HG02759 (cell line): Measurements from ENCODE around the gene COQ9.
A peak's percentile ranks its signal among the peaks of the same experiment; 100 is the strongest.
"Not testable (repeated sequence)": the region's sequence is repeated elsewhere in the genome, so short reads cannot be mapped to it uniquely, and the experiment has no call there.

Experiments
- ATAC-seq: cut with Tn5 transposase; IDR thresholded peaks from one replicate; pipeline ENCODE4 v1.9.1; 2021; ENCODE audit warnings: mild to moderate bottlenecking, moderate library complexity; ENCODE audit not compliant: unreplicated experiment

COQ9 gene, protein sequence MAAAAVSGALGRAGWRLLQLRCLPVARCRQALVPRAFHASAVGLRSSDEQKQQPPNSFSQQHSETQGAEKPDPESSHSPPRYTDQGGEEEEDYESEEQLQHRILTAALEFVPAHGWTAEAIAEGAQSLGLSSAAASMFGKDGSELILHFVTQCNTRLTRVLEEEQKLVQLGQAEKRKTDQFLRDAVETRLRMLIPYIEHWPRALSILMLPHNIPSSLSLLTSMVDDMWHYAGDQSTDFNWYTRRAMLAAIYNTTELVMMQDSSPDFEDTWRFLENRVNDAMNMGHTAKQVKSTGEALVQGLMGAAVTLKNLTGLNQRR

DNA sequence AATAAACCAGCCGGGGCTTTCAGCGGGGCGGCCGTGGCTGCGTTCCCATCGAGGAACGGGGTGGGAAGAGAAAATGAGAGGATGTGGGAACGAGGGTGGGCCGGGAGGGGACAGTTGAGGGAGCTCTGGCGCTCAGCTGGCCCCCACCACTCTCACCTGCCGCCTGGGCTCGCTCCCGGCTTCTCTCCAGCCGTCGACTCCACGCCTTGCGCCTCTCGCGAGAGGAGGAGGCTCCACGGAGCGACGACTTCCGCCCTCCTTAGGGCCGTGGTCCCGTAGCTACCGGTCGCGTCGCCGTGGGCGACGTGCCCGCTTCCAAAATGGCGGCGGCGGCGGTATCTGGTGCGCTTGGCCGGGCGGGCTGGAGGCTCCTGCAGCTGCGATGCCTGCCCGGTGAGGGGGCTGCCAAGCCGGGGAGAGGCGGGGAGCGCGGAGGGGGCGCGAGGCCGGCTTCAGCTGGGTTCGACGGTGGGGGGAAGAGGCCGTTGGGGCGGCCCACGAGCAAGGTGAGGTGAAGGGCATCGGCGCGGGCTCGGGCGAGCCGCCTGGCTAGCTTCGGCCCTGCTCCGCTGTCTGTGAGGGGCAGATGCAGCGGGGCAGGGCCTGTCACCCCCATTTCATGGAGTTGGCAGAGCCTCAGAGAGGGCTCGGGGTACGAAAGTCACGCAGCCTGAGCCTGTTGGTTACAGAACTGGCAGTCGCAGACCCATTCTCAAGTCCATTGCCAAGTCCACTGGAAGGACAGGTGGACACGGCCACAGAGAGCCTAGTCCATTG, at the start of gene COQ9, which contains the start of gene CIAPIN1:
COQ9 (plus strand) TSS at position 294 of the 777 bp plus-strand sequence; CDS start at position 321, 27 bp downstream.
CIAPIN1 (minus strand) TSS at position 200 of the 777 bp plus-strand sequence. CDS start 6,457 bp downstream, outside the sequence.
- ATAC-seq = peak; percentile 99

DNA sequence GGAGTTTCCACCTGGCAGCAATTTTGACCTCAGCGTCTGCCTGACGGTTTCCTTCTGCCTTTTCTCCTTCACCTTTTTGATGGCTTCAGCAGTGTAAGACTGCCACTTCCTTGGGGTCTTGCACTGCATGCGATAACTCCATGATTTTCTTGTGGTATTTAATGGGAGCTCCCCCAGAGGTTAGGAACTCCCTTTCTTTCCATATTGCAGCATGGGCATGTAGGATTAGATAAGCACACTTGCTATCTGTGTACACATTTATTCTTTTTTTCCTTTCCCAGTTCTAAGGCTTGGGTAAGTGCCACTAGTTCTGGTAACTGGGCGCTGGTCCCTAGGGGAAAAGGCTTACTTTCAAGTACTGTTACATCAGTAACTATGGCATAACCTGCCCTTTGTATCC, 49.8 kb upstream of the COQ9 start:
- not testable (repeated sequence) for ATAC-seq

DNA sequence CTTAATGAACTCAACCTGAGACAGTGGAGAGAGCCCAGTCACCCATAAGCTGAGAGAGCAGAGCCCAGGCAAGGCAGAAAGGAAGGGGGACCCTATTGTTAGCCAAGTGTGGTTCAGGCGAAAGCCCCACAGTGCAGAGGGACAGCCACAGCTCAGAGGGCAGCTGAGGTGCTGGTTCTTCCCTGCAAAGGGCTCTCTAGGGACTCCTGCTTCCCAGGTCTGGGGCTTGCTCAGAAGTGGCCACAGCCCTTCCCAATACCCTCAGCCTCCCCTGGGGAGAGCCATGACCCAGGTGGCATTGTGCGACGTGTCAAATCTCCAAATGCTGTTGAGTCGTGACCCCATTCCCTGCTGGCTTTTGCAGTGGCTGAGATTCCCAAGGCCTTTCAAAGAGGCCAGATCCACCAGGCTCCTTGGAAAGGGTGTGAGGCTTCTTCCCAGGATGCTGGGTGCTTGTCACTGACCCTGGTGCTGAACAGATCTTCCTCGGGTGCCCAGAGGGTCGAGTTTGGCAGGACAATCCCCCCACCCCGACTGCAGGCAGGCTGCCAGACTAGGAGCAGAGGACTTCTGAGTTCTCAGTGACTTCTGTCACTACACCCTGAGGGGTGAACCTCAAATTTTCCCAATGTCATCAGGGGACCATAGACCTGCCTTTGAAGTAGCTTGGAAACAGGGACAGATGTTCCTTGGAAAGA, 45.2 kb upstream of the COQ9 start:
- no peak for ATAC-seq

DNA sequence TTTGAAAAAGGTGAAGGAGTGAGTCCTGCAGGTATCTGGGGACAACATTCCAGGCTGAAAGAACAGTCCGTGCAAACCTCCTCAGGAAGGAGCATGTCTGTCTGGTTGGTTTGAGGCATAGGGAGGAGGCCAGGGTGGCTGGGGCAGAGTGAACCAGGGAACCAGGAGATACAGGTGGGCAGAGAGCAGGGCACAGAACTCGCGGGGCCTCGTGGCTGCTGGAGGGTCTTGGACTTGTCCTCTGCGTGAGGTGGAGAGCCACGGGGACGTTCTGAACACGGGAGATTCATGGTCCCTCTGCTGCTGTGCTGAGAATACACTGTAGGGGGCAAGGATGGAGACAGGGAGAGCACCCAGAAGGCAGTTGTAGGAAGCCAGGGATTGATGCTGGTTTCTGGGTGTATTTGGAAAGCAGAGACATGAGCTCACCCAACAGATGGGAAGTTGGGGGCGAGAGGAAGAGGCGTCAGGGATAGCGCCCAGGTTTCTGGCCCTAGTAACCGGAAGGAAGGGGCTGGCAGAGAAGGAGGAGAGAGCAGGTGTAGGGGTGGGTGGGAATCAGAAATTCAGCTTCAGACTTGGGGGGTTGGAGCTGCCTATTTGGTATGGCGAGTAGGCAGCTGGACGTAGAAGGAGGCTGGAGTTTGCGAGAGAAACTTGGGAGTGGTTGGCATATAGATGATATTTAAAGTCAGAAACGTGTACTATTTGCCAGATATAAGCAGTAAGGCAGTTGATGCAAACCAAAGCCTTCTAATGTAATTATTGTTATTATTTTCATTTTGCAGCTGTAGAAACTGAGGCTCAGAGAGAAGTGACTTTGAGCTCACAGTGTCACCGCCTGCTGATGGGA, 43.1 kb upstream of the COQ9 start, which contains the start of gene CCL17:
CCL17 (plus strand) TSS at position 803 of the 853 bp plus-strand sequence. CDS start 9,166 bp downstream, outside the sequence.
- ATAC-seq = no peak

DNA sequence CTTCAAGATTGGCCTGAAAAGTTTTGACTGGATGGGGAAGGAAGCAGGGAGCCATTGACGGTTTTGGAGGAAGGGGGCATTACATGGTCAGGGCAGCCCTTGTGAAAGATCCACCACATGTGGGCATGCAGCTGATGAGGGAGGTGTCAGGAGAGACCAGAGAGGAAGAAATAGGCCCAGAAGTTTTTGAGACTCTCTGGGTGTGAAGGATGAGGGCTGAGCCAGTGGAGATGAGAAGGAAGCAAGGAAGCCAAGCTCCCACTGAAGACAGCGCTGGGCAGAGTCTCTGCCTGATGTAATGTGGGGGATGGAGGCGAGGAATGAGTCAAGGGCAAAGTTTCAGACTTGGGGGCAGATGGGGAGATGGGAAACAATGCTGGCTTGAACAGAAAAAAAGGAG, 42.2 kb upstream of the COQ9 start:
- no peak for ATAC-seq

DNA sequence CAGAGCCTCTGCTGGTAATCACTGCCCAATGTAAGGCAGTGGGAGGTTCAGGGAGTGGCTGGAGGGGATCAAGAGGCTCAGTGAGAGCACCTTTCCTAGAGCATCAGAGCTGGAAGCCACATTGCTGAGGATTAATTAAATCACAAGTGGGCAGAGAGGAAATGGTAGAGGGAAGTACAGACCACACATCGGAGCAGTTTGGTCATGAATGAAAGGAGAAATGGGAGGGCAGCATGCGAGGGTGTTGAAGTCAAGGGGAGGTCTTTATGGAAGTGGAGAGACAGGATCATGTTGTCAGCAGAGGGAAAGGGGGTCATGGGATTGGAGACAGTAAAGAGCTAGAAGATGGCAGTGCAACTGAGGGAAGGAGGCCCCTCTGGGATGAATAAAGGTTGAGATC, 40.4 kb upstream of the COQ9 start:
- no peak for ATAC-seq

DNA sequence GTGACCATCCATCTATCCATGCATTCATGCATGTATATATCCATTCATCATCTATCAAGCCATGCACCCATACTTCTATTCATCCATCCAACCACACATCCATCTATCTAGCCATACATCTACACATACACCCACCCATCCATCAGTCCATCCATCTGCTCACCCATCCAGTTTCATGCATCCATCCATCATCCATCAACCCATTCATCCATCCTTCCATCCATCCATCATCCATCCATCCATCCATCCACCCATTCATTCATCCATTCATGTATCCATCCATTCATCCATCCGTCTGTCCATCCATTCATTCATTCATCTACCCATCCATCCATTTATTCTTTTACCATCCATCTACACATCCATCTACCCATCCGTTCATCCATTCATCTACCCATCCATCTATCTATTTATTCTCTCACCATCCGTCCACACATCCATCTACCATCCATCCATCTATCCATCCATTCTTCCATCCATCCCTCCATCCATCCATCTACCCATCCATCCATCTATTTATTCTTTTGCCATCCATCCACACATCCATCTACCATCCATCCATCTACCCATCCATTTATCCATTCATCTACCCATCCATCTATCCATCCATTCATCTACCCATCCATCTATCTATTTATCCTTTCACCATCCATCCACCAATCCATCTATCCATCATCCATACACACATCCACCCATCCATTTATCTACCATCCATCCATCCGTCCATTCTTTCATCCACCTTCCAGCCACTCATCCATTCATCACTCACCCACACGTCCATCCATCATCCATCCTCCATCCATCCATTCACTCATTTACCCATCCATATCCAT, 39.5 kb upstream of the COQ9 start:
- no peak for ATAC-seq

DNA sequence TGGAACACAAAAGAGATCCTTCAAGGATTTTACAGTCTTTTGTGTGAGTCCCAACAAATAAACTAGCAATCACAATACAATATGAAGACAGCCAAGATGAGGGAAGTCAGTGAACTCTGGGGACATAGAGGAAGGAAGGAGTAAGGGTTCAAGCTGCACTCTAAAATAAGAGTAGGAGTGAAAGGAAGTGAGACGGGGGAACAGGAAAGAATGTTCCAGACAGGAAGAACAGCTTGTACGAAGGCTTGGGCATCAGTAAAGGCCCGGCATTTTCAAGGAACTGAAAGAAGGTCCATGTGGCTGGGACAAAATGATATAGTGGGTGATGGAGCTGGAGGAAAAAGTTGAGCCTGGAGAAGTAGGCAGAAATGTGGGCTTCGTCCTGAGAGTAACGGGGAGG, 38.2 kb upstream of the COQ9 start:
- no peak for ATAC-seq

DNA sequence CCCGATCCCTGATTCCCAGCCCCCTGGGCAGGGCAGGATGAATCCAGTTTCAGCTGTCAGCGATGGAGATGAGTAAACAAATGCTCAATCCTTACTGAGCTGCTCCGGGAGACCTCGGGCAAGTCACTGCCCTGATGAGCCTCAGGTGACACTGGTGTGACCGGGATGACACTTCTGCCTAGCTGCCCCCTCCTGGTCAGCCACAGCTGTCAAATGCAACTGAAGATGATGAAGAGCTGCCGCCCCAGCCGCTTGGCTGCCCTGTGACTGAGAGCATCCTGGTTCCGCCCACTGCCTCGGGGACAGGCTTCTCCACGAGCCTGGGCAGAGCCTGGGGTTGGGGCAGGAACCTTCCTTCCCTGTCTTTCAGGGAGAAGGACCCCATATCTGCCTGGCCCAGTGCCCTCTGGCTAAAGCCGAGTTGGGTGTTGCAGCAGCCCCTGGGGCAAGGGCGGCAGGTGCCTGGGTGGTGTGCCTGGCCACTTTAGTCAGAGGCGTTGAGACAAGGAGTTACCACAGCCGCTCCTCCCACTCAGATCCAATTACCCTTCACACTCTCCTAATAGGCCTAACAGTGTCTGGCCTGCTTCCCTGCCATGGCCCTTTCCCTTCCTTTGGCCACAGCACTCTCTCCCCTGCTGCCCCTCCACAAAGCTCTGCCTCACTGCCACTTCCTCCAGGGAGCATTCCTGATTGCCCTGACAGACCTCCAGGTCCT, 37.2 kb upstream of the COQ9 start:
- ATAC-seq = no peak

DNA sequence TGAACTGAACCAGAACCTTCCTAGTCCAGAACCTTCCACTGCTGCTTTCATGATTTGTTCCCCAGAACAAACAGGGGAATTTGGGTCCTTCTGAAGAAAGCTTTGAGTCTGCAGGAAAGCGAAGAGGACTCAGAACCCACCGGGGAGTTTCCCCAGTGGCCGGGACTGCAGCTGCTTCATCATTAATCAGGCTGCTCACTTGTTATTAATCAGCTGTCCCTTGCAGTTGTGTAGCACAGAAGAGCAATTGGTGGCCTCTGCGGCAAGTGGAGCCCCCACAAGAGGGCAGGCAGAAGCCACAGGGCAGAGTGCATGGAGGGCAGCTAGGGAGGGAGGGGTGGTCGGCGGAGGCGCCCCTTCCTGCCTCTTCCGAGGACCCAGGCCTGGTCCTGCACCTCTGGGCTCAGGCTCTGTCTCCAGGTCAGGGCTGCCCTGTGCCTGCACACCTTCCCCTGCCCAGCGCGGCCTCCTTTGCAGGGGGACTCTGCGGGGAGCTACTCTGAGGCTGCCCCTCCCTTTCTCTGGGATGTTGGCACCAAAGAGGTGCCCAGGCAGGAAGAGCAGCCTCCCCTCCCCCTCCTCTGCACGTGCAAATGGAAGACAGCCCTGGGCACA, 35.8 kb upstream of the COQ9 start:
- peak; percentile 40 for ATAC-seq

DNA sequence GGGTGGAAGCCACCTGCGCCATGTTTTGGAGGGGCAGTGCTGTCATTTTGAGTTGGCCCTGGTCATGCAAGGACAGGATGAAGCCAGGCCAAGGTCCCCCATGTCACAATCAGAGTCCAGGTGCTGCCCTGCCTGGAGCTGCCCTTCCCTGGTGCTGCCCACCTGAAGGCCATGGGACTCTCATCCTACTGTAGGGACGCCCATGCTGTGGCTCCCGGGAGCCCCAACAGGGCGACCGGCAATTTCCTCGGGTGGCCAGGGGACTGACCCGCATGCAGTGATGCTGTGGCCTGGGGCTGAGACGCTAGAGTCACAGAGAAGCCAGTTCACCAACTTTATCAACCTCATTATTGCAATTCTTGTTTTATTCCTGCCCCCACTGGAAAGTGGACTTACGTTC, 34.7 kb upstream of the COQ9 start:
- no peak for ATAC-seq

DNA sequence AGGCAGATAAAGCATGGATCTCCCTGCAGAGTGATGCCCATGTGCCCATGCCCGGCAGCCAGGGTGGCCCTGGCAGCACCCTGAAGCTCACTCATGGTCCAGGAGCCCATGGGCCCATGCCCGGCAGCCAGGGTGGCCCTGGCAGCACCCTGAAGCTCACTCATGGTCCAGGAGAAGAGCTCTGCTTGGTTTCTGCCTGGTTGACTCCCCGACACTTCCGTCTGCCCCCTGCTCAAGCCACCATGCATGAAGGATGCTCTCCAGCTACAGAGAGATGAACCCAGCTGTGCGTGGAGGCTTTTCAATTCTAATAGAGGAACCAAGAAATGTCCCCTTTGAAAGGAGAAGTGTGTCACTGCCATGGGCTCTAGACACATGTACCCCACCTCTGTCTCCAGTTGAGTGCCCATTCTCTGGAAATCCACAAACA, 34.0 kb upstream of the COQ9 start:
- peak; percentile 77 for ATAC-seq

DNA sequence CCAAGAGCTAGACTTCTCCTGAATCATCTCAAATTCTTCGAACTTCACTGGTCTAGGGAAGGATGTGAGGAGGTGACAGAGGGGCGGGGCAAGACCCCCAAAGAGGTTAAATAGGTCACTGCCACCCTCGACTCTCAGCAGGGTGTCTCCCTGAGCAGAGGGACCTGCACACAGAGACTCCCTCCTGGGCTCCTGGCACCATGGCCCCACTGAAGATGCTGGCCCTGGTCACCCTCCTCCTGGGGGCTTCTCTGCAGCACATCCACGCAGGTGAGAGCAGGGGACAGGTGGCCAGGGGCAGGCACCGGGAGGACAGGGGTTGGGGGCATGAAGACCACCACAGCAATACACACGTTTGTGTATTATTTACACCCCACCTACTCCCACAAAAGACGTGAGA, 33.5 kb upstream of the COQ9 start:
- no peak for ATAC-seq

DNA sequence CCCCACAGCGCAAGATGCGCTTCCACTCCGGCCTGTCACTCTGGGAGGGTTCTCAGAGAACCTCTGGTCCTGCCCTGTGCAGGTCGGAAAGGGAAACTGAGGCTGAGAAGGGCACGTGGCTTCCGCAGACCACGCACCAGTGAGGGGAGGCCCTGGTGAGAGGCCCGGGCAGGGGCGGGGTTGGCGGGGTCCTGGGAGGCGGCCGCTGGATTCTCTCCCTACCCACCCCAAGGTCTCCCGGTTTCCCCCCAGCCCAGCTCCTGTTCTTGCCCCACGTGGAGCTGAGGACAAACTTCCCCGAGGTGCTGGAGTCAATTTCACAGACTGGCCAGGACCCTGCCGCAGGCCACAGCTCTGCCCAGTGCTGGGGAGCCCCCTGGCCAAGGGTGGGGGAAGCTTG, 31.2 kb upstream of the COQ9 start:
- no peak for ATAC-seq

DNA sequence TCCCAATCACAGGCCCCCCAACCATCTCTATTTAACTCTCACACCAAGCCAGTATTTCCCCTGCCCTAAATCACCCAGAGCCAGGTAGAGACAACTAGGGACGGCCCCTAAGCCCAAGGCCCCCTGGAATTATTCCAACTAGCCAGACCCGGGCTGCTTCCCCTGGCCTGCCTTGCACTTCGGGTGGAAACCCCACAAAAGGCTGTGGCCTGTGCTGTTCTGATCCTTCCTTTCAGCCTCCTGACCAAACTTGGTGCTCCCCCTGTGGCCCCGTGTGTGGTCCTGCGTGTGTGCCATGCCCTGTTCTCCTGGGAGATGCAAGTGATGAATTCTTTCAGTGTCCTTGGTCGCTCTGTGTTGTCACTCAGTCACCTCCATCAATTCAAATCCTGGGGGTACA, 27.8 kb upstream of the COQ9 start:
- ATAC-seq = no peak

DNA sequence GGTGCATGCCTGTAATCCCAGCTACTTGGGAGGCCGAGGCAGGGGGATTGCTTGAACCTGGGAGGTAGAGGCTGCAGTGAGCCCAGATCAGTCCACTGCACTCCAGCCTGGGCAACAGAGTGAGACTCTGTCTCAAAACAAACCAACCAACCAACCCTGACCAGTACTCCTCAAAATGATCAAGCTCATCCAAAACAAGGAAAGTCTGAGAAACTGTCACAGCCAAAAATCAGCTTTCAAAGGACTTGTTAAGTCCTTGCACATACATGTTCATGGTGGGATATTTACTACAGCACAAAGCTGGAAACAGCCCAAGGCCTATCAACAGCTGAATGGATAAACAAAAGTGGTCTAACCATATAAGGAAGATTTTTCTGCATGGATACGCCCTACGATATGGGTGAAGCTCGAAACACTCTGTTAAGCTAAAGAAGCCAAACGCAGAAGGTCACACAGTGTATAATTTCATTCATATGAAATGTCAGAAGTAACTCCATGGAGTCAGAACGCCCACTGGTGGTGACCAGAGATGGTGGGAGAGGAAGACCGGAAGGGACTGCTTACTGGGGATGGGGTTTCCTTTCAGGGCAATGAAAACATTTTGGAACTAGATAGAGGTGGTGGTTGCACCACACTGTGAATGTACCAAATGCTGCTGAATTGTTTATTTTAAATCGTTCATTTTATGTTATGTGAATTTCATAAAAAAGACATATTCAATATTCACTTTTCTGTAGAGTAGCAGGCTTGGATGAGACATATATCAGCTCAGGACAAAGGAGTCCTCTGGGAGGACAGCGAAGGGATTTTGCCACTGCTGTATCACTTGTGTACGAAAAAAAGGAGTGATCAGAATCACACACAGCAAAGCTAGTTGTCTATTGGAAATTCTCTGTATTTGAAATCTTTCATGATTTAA, 25.0 kb upstream of the COQ9 start:
- ATAC-seq = no peak

DNA sequence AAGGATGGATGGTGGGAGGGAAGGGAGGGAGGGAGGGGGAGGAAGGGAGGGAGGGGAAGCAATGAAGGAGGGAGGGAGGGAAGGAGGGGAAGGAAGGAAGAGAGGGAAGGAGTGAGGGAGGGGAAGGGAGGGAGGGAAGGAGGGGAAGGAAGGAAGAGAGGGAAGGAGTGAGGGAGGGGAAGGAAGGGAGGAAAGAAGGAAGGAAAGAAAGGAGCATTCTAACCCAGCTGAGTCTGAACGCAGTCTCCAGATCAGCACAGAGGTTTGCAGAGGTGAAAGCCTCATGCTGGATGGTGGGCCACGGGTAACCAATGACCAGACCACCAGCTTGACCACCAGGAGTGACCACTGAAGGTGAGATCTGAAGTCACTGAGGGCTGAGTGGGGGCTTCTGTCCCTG, 24.1 kb upstream of the COQ9 start:
- no peak for ATAC-seq

DNA sequence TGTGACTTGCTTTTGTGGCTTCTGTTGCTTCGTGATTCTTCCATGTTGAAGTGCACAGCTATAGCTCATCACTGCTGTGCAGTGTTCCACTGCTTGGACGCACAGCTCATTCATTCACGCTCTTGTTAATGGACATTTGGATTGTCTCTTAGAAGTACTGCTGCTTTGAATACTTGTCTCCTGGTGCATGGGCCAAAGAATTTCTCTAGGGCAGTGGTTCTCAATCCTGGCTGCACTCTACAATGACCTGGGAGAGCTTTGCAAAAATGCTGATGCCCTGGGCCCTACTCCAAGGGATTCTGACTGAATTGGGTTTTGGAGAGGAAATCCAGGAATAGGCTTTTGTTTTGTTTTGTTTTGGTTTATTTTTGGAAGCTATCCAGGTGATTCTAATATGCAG, 22.7 kb upstream of the COQ9 start:
- ATAC-seq = no peak
